Motor neuron (in vitro differentiated cells): ENCODE measurements around the gene CCL3. TPM values are rescaled to one million over a fixed set of nuclear protein-coding genes. Genes with fewer than 3 reads are reported as not detected.
A peak's percentile ranks its signal among the peaks of the same experiment; 100 is the strongest.
"Not testable (repeated sequence)": the region's sequence is repeated elsewhere in the genome, so short reads cannot be mapped to it uniquely, and the experiment has no call there.

Source experiments
- ATAC-seq, 8 experiments: fragments of 200-7000 bp; cut with Tn5 transposase; replicated peaks in 6 of 8; 2 replicates each; pipeline ENCODE4 v1.8.0; 2021; ENCODE audit warnings: mild to moderate bottlenecking in 8 of 8, moderate library complexity in 8 of 8
- H3K27ac ChIP-seq, 2 donors: fragments of 250-450 bp; sonication (Bioruptor Pico); 2 replicates each; pipeline ENCODE4 v1.9.0; 2021; ENCODE audit warnings: antibody characterized with exemption in 2 of 2, mild to moderate bottlenecking in 2 of 2, moderate library complexity in 1 of 2
- H3K4me1 ChIP-seq, 2 donors: fragments of 250-450 bp; sonication (Bioruptor Pico); replicated peaks in 1 of 2; 2 replicates each; pipeline ENCODE4 v1.6.1; 2021; ENCODE audit warnings: antibody characterized with exemption in 2 of 2, mild to moderate bottlenecking in 2 of 2, moderate library complexity in 1 of 2
- H3K4me3 ChIP-seq, 5 donors: fragments of 250-450 bp; sonication (Bioruptor Pico); 2 replicates each; pipeline ENCODE4 v1.9.0; 2021; ENCODE audit warnings: antibody characterized with exemption in 5 of 5, mild to moderate bottlenecking in 5 of 5, moderate library complexity in 4 of 5
- whole genome bisulfite sequencing, 10 experiments: fragments of 450-650 bp; shearing (Covaris generic); methylation state at CpG; one replicate each; pipeline ENCODE4 v1.0.0; 2022; 5-methylcytosine and 5-hydroxymethylcytosine counted together
- in situ Hi-C, 9 experiments: fragments of 400-800 bp; cut with MboI; loops; one replicate each; pipeline ENCODE4 v1.15.0; 2021; ENCODE audit warnings: low sequenced_read_pairs in 9 of 9, low pct_unique_long_range_greater_than_20kb in 2 of 9; ENCODE audit not compliant: unreplicated experiment in 9 of 9
- total RNA-seq, 8 experiments: library from RNA; unstranded; fragments of 300-600 nt; gene quantifications; 2 replicates each; pipeline versions ENCODE4 v1.2.3 to v1.2.4, GENCODE V29; 2022

The CCL3 gene
- total RNA-seq, 8 experiments from 2014 or later: 0.13 to 0.24 TPM; not detected in 6

GRCh38 chr17:36127911-36128310, 38.0 kb upstream of the CCL3 start:
- H3K4me3 ChIP-seq: no peak overlapping the region
- WGBS, 10 experiments: 13 to 88% (median 58%) methylated on average over 1 to 6 of the region's 6 CpGs; no CpG with 5 or more reads in 1 of the 10 experiments
- in situ Hi-C loops: loop anchor here in 2 of 9 experiments (25.0 kb wide), 2 partner anchors 141 to 166 kb away; partner anchors contain the start of genes CCL14 (in 1 of the 2) and CCL16 (in 1 of the 2)
- no peaks in the 10 kb centered on the region for H3K4me1 ChIP-seq
- ATAC-seq: no peak
- no peak overlapping the region for H3K27ac ChIP-seq

GRCh38 chr17:36127199-36127893, 37.4 kb upstream of the CCL3 start:
- Histone ChIP-seq H3K27ac (no peak overlapping the region), H3K4me3 (no peak overlapping the region), H3K4me1 (no peaks in the 10 kb centered on the region)
- no peak for ATAC-seq
- WGBS, 10 experiments: 19 to 97% (median 41%) methylated on average over 2 to 7 of the region's 7 CpGs; no CpG with 5 or more reads in 1 of the 10 experiments
- in situ Hi-C loops: loop anchor here in 2 of 9 experiments (25.0 kb wide), 2 partner anchors 140 to 165 kb away; partner anchors contain the start of genes CCL14 (in 1 of the 2) and CCL16 (in 1 of the 2)

- in situ Hi-C loops: loop anchor here in 2 of 9 experiments (25.0 kb wide), 2 partner anchors 138 to 163 kb away; partner anchors contain the start of genes CCL14 (in 1 of the 2) and CCL16 (in 1 of the 2)
- no peak for ATAC-seq
- H3K4me1 ChIP-seq: no peaks in the 10 kb centered on the region
- 17 to 100% (median 60%) methylated on average over 1 to 6 of the region's 9 CpGs; no CpG with 5 or more reads in 3 of the 10 experiments for WGBS, 10 experiments
- H3K4me3 ChIP-seq: no peak overlapping the region
- no peak overlapping the region for H3K27ac ChIP-seq
Observed at GRCh38 chr17:36124879-36125824, 35.2 kb upstream of the CCL3 start.

- Histone ChIP-seq H3K4me3 (no peak overlapping the region), H3K4me1 (no peaks in the 10 kb centered on the region), H3K27ac (no peak overlapping the region)
- in situ Hi-C loops: no loop called here
- peak in 1 of 8 experiments; percentile 52 for ATAC-seq
- WGBS, 10 experiments: 13 to 58% (median 27%) methylated on average over 1 to 2 of the region's 2 CpGs; no CpG with 5 or more reads in 2 of the 10 experiments
Observed at GRCh38 chr17:36123431-36123830, 33.5 kb upstream of the CCL3 start.

DNA sequence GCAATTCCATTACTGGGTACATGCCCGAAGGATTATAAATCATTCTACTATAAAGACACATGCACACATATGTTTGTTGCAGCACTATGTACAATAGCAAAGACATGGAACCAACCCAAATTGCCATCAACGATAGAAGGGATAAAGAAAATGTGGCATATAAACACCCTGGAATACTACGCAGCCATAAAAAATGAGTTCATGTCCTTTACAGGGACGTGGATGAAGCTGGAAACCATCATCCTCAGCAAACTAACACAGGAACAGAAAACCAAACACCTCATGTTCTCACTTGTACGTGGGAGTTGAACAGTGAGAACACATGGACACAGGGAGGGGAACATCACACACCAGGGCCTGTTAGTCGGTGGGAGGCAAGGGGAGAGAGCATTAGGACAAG, 31.2 kb upstream of the CCL3 start:
- peaks cover 0 to 11% of the 10 kb centered on the region in 2 donors for H3K4me1 ChIP-seq
- H3K27ac ChIP-seq, ATAC-seq, H3K4me3 ChIP-seq, in situ Hi-C loops: not testable (repeated sequence)
- 30 to 88% (median 50%) methylated on average over 1 to 6 of the region's 6 CpGs; no CpG with 5 or more reads in 2 of the 10 experiments for WGBS, 10 experiments

DNA sequence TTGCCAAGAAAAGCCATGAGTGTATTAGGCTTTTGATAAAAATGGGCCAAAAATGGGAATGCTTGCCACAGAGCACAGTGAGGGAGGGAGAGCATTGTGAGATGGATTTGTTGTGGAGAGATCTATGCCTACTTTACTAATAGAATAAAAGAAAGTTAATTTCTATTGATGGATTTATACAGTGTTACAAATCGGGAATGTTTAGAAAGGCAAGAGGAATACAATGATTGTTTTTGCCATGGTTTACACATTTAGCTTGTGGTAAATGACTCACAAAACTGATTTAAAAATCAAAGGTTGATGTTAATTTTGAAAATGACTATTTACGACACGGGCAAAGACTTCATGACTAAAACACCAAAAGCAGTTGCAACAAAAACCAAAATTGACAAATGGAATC, 30.3 kb upstream of the CCL3 start:
- ATAC-seq: no peak
- peaks cover 0 to 11% of the 10 kb centered on the region in 2 donors for H3K4me1 ChIP-seq
- H3K4me3 ChIP-seq: no peak overlapping the region
- in situ Hi-C loops: no loop called here
- H3K27ac ChIP-seq: no peak overlapping the region
- 12 to 100% (median 62%) methylated on average over 1 to 3 of the region's 3 CpGs for WGBS, 10 experiments

DNA sequence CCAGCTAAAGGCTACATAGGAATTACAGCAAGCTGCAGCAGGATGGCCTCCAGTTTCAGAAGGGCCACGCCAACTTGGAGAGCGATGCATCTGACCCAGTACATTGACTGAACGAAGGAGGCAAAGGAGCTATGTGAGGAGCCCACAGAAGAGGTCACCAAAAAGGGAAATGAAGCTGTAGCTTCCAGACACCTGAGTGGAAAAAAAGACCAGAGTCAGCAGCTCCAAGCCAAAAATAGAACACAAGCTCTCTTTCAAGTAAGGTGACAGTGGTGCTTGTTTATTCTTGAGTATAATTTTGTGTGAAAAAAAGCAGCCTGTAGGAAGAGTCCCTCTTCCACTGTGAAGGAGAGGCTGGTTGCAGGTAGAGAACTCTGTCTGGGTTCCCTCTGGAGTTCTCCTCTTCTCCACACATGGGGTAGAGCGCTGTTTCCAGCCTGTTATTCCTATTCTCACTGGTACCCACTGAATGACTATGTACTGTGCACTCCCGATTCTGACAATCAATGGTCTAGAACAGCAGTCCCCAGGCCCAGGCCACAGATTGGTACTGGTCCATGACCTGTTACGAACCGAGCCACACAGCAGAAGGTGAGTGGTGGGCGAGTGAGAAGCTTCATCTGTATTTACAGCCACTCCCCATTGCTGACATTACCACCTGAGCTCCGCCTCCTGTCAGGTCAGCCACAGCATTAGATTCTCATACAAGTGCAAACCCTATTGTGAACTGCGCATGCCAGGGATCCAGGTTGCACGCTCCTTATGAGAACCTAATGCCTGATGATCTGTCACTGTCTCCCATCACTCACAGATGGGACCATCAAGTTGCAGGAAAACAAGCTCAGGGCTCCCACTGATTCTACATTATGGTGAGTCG, 28.8 kb upstream of the CCL3 start:
- no peak overlapping the region for H3K27ac ChIP-seq
- 37 to 90% (median 74%) methylated on average over 3 to 12 of the region's 12 CpGs; no CpG with 5 or more reads in 1 of the 10 experiments for WGBS, 10 experiments
- in situ Hi-C loops: no loop called here
- H3K4me1 ChIP-seq: peaks cover 0 to 11% of the 10 kb centered on the region in 2 donors
- ATAC-seq: peak in 2 of 8 experiments; percentile 30 to 47
- no peak overlapping the region for H3K4me3 ChIP-seq

DNA sequence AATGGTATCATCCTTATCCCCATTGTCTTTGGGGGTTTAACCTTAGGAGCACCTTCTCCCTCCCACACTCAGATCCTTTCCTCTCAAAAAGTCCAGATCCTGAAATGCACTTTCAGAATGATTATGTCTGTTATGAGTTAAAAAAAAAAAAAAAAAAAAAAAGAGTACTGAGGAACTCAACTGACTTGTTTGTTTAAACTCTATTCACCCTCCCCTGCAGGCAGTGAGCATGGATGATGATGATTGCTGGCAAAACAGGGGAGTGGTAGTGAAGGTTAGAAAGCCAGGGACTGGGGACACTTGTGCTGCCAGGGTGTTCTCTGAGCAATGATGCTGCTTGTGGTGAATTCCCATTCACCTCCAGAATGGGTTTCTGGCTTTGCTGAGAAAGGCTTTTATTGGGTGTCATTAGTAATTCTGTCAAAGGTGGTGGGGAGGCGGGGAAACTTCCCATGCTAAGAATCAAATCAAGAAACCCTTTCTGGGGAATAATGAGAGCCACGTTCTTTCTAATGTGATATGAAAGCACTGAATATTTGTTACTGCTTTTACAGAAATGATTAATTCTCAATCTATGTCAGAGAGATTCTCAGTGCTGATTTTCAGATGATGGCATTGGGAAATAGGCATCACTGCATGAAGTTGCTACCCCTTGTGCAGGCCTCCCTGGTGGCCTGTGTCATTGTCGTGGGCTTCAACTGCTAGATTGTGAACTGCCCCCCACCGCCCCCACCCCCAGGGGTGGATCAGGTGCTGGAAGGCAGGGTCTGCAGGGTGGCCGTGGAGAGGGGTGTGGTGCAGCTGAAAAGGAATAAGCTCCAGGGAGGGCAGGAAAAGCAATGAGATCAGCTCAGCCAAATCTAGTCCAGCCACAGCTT, 27.8 kb upstream of the CCL3 start:
- Histone ChIP-seq H3K4me3 (no peak overlapping the region), H3K4me1 (peaks cover 0 to 11% of the 10 kb centered on the region in 2 donors), H3K27ac (no peak overlapping the region)
- WGBS, 10 experiments: 0 to 70% (median 17%) methylated on average over 1 to 4 of the region's 5 CpGs; no CpG with 5 or more reads in 1 of the 10 experiments
- in situ Hi-C loops: no loop called here
- ATAC-seq: peak in 4 of 8 experiments; percentile 26 to 73 (median 57)

DNA sequence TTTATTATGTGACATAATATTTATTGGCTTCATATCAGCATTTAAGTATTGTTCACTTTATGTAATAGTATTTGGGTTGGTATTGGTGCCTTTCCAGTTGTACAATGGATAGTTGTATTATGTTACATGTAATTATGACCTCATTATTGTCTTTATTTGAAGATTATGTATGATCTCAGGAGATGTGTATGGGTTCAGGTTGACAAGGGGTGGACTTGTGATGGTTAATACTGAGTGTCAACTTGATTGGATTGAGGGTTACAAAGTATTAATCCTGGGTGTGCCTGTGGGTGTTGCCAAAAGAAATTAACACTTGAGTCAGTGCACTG, 25.7 kb upstream of the CCL3 start:
- not testable (repeated sequence) for H3K27ac ChIP-seq

GRCh38 chr17:36114971-36115648, 25.2 kb upstream of the CCL3 start:
- H3K27ac ChIP-seq, H3K4me3 ChIP-seq, ATAC-seq, in situ Hi-C loops: not testable (repeated sequence)
- peaks cover 0 to 18% of the 10 kb centered on the region in 2 donors for H3K4me1 ChIP-seq
- WGBS, 10 experiments: 15 to 100% (median 79%) methylated on average over 1 to 5 of the region's 5 CpGs; no CpG with 5 or more reads in 1 of the 10 experiments

More for the DNA sequence above, 25.7 kb upstream of the CCL3 start:
- peaks cover 0 to 18% of the 10 kb centered on the region in 2 donors for H3K4me1 ChIP-seq
- ATAC-seq, in situ Hi-C loops, H3K4me3 ChIP-seq: not testable (repeated sequence)

DNA sequence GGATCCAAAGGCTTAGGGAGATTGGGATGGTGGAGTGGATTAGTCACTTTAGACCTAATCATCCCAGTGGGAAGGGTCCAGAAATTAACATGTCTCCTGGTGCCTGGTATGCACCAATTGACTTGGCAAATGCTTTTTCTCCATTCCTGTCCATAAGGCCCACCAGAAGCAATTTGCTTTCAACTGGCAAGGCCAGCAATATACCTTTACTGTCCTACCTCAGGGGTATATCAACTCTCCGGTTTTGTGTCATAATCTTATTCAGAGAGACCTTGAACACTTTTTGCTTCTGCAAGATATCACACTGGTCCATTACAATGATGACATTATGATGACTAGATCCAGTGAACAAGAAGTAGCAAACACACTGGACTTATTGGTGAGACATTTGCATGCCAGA, 23.2 kb upstream of the CCL3 start:
- peaks cover 0 to 15% of the 10 kb centered on the region in 2 donors for H3K4me1 ChIP-seq
- whole genome bisulfite sequencing, 10 experiments: 20 to 100% (median 80%) methylated on average over 1 of the region's 1 CpG; no CpG with 5 or more reads in 3 of the 10 experiments
- ATAC-seq, in situ Hi-C loops, H3K27ac ChIP-seq, H3K4me3 ChIP-seq: not testable (repeated sequence)
